SK-N-SH (cell line): ENCODE data around the gene PCNA. TPM values are rescaled to one million over a fixed set of nuclear protein-coding genes. Genes with fewer than 3 reads are reported as not detected.
"Not testable (repeated sequence)": the region's sequence is repeated elsewhere in the genome, so short reads cannot be mapped to it uniquely, and the experiment has no call there.

ENCODE experiments used
- CTCF ChIA-PET: fragments of 300-600, 350-600 bp; formaldehyde crosslinking; extraction: SDS; loops from one replicate; lab custom pipeline; 2021; lab: Yijun Ruan, JAX
- POLR2A ChIA-PET: fragments of 350-600 bp; sonication (Branson Sonifier 250); formaldehyde crosslinking; extraction: SDS; loops from one replicate; lab custom pipeline; 2020; ENCODE audit warnings: antibody characterized with exemption, inconsistent platforms; lab: Yijun Ruan, JAX
- DNase-seq: peaks from one replicate; pipeline ENCODE4 v3.0.0; 2012
- H2AFZ ChIP-seq: fragments of 200-600 bp; sonication (generic); 2 replicates; pipeline ENCODE4 v1.8.1; 2016; ENCODE audit warnings: antibody characterized with exemption, mild to moderate bottlenecking, low read depth
- H3F3A ChIP-seq: fragments of 200-600 bp; sonication (generic); replicated peaks from 2 replicates; pipeline ENCODE3; 2016; ENCODE audit warnings: antibody characterized with exemption, mild to moderate bottlenecking; ENCODE audit not compliant: insufficient read depth
- H3K27ac ChIP-seq, 2 experiments: fragments of 200-500 bp in 1 of 2; fragments of 200-600 bp in 1 of 2; sonication (Bioruptor generic) in 1 of 2; sonication (generic), shearing (Covaris generic) in 1 of 2; 2 replicates each; pipeline versions ENCODE4 v1.5.1 to v1.6.1; 2014 to 2016; ENCODE audit warnings: low read depth in 2 of 2, inconsistent platforms in 1 of 2, low read length in 1 of 2, mild to moderate bottlenecking in 1 of 2, mixed read lengths in 1 of 2
- H3K27me3 ChIP-seq: fragments of 200-600 bp; sonication (generic), shearing (Covaris generic); 2 replicates; pipeline ENCODE4 v1.6.1; 2016; ENCODE audit warnings: mixed run types; ENCODE audit not compliant: insufficient read depth
- H3K36me3 ChIP-seq, 2 experiments: fragments of 200-500 bp in 1 of 2; fragments of 200-600 bp in 1 of 2; sonication (Bioruptor generic) in 1 of 2; sonication (generic) in 1 of 2; replicated peaks in 1 of 2; 2 replicates each; pipeline versions ENCODE3 to v1.5.1; 2014 to 2016; ENCODE audit warnings: low read length in 1 of 2, mild to moderate bottlenecking in 1 of 2; ENCODE audit not compliant: insufficient read depth in 2 of 2, control insufficient read depth in 1 of 2
- H3K4me1 ChIP-seq, 2 experiments: fragments of 200-500 bp in 1 of 2; fragments of 200-600 bp in 1 of 2; sonication (Bioruptor generic) in 1 of 2; sonication (generic), shearing (Covaris generic) in 1 of 2; 2 replicates each; pipeline versions ENCODE4 v1.5.1 to v1.6.1; 2014 to 2016; ENCODE audit warnings: low read depth in 1 of 2, low read length in 1 of 2, mixed run types in 1 of 2; ENCODE audit not compliant: insufficient read depth in 2 of 2, control insufficient read depth in 1 of 2
- H3K4me2 ChIP-seq: fragments of 200-600 bp; sonication (generic), shearing (Covaris generic); 2 replicates; pipeline ENCODE4 v1.6.1; 2017; ENCODE audit warnings: mixed run types
- H3K4me3 ChIP-seq, 2 experiments: fragments of 200-500 bp in 1 of 2; fragments of 200-600 bp in 1 of 2; sonication (Bioruptor generic) in 1 of 2; sonication (generic), shearing (Covaris generic) in 1 of 2; 2 replicates each; pipeline versions ENCODE4 v1.5.1 to v1.8.1; 2014 to 2016; ENCODE audit warnings: low read depth in 2 of 2, inconsistent platforms in 1 of 2, low read length in 1 of 2, mild to moderate bottlenecking in 1 of 2, mixed read lengths in 1 of 2, moderate library complexity in 1 of 2
- H3K79me2 ChIP-seq: fragments of 200-600 bp; sonication (generic); 2 replicates; pipeline ENCODE4 v1.8.1; 2017; ENCODE audit warnings: mild to moderate bottlenecking; ENCODE audit not compliant: insufficient read depth
- H3K9ac ChIP-seq: fragments of 200-600 bp; sonication (generic); 2 replicates; pipeline ENCODE4 v1.6.1; 2017; ENCODE audit warnings: mixed run types
- H3K9me2 ChIP-seq: fragments of 200-600 bp; sonication (generic); 2 replicates; pipeline ENCODE4 v1.6.1; 2017; ENCODE audit warnings: mixed run types
- H3K9me3 ChIP-seq: fragments of 200-600 bp; sonication (generic); 2 replicates; pipeline ENCODE4 v1.6.1; 2017; ENCODE audit warnings: mixed run types, mild to moderate bottlenecking, moderate library complexity
- H4K20me1 ChIP-seq: fragments of 200-600 bp; sonication (generic); 2 replicates; pipeline ENCODE4 v1.6.1; 2017; ENCODE audit warnings: mild to moderate bottlenecking, mixed run types; ENCODE audit not compliant: insufficient read depth
- CHD2 ChIP-seq: fragments of 150-350 bp; IDR thresholded peaks from 2 replicates; pipeline ENCODE4 v1.6.1; 2018; ENCODE audit warnings: low read length; ENCODE audit not compliant: partially characterized antibody
- ELF1 ChIP-seq: IDR thresholded peaks from 2 replicates; pipeline ENCODE4 v1.4.0; 2012
- EP300 ChIP-seq, 2 experiments: IDR thresholded peaks; 2 replicates each; pipeline versions ENCODE4 v1.4.0 to v1.6.1; 2012; ENCODE audit warnings: borderline replicate concordance in 1 of 2, low read depth in 1 of 2, low read length in 1 of 2
- FOSL2 ChIP-seq: IDR thresholded peaks from 2 replicates; pipeline ENCODE4 v1.4.0; 2012; ENCODE audit warnings: low read depth, mild to moderate bottlenecking, moderate library complexity, borderline replicate concordance
- FOXJ3 ChIP-seq: sonication (generic); formaldehyde crosslinking; IDR thresholded peaks from 2 replicates; pipeline ENCODE4 v1.5.1; 2020; ENCODE audit warnings: mild to moderate bottlenecking, missing genetic modification reagents
- GABPA ChIP-seq: IDR thresholded peaks from 2 replicates; pipeline ENCODE4 v1.4.0; 2012; ENCODE audit warnings: low read depth, mild to moderate bottlenecking
- MXI1 ChIP-seq: IDR thresholded peaks from 2 replicates; pipeline ENCODE4 v1.6.1; 2012; ENCODE audit warnings: mild to moderate bottlenecking, low read depth, low read length, improper control_type of control experiment
- POLR2AphosphoS5 ChIP-seq: IDR thresholded peaks from 2 replicates; pipeline ENCODE4 v1.6.1; 2012; ENCODE audit warnings: low read depth, low read length
- RAD21 ChIP-seq: IDR thresholded peaks from 2 replicates; pipeline ENCODE4 v1.6.1; 2012; ENCODE audit warnings: mild to moderate bottlenecking, low read length
- RCOR1 ChIP-seq: fragments of 150-350 bp; IDR thresholded peaks from 2 replicates; pipeline ENCODE4 v1.6.1; 2017; ENCODE audit warnings: antibody characterized with exemption, low read length
- RFX5 ChIP-seq: IDR thresholded peaks from 2 replicates; pipeline ENCODE4 v1.6.1; 2012; ENCODE audit warnings: mild to moderate bottlenecking, improper control_type of control experiment, low read length
- RXRA ChIP-seq: IDR thresholded peaks from 2 replicates; pipeline ENCODE4 v1.4.0; 2012; ENCODE audit warnings: low read depth, mild to moderate bottlenecking, borderline replicate concordance
- SMC3 ChIP-seq: IDR thresholded peaks from 2 replicates; pipeline ENCODE4 v1.6.1; 2012; ENCODE audit warnings: low read depth, low read length, improper control_type of control experiment
- TCF12 ChIP-seq: IDR thresholded peaks from 2 replicates; pipeline ENCODE4 v1.4.0; 2012
- WGBS: methylation state at CpG from one replicate; pipeline ENCODE4 v1.1.6; 2017; ENCODE audit warnings: low lambda C conversion rate; 5-methylcytosine and 5-hydroxymethylcytosine counted together
- polyA plus RNA-seq, 3 experiments: library from polyadenylated mRNA; depleted of rRNA; stranded (reverse); fragments of >200 nt; gene quantifications; 2 replicates each; pipeline ENCODE4 v1.2.3, GENCODE V29; 2012
- TF ChIP-seq, protein P1 (sequence below): IDR thresholded peaks from 2 replicates; pipeline ENCODE4; 2012
- TF ChIP-seq, protein P2 (sequence below): IDR thresholded peaks from 2 replicates; pipeline ENCODE4 v1.4.0; 2012; ENCODE audit warnings: low read depth

The PCNA gene
- polyA plus RNA-seq, 1 of the 3 experiments (the other 2 are of a cell fraction): 185 TPM

DNA sequence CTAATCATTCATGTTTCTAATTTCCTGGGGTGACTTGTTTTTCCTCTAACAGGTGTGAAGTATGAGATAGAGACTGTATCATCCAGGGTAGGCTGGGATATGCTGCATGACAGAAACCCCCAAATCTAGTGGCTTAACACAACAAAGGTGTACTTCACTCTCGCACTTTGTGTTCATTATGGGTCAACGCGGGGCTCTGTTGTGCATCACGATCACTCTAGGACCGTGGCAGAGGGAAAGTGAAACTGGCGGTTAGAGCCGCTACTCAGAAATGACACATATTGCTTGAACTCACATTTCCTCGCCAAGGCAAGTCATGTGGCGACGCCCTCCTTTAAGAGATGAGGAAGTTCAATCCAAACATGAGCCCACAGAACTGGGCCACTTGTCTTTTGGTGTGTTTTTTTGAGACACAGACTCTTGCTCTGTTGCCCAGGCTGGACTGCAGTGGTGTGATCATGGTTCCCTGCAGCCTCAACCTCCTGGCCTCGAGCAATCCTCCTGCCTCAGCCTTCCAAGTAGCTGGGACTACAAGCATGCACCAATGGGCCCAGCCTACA, 41.3 kb downstream of the PCNA start:
- H3K27ac ChIP-seq: no peak overlapping the region
- H3K9me3 ChIP-seq: no peaks in the 10 kb centered on the region
- no peaks in the 10 kb centered on the region for H3F3A ChIP-seq
- no peak for DNase-seq
- ChIA-PET CTCF (no interaction called here), POLR2A (no interaction called here)
- H3K4me3 ChIP-seq: no peak overlapping the region
- H4K20me1 ChIP-seq: no peaks in the 10 kb centered on the region
- H3K79me2 ChIP-seq: no peaks in the 10 kb centered on the region
- H3K9me2 ChIP-seq: no peaks in the 10 kb centered on the region
- no peaks in the 10 kb centered on the region; a peak in 1 of 4 replicates for H3K4me1 ChIP-seq
- H3K9ac ChIP-seq: no peak overlapping the region
- WGBS: 83% methylated on average over 11 of the region's 11 CpGs
- H3K27me3 ChIP-seq: no peaks in the 10 kb centered on the region
- H3K36me3 ChIP-seq: no peaks in the 10 kb centered on the region
- TF ChIP-seq FOXJ3 (CRISPR knock-in tag) (no peak), TCF12 (no peak), RCOR1 (no peak), FOSL2 (no peak)
- TF ChIP-seq, protein P1, sequence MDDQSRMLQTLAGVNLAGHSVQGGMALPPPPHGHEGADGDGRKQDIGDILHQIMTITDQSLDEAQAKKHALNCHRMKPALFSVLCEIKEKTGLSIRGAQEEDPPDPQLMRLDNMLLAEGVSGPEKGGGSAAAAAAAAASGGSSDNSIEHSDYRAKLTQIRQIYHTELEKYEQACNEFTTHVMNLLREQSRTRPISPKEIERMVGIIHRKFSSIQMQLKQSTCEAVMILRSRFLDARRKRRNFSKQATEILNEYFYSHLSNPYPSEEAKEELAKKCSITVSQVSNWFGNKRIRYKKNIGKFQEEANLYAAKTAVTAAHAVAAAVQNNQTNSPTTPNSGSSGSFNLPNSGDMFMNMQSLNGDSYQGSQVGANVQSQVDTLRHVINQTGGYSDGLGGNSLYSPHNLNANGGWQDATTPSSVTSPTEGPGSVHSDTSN: no peak
- no peak overlapping the region for H3K4me2 ChIP-seq
- H2AFZ ChIP-seq: no peak overlapping the region

DNA sequence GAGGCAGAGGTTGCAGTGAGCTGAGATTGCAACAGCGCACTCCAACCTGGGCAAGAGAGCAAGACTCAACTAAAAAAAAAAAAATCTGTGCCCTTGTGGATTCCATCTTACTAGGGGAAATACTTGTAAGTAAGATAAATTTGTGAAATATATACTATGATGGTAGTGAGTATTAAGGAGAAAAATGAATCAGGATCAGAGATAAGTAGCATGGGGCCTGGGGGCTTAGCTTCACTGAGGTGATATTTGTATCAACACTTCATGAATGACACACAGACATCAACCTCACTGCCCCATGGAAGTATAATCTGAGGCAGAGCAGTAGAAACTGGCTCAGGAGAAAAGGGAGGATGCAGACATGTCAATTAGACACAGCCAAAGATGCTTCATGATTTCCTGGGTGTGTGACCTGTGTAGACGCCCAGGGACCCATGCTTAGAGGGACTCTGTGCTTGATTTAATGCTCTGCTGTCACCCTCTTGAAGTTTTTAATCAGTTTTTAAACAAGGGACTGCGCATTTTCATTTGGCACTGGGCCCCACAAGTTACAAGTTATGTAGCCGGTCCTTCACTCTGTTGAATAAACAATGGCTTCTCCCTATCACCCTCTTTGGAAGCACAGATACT, 41.9 kb downstream of the PCNA start:
- no peaks in the 10 kb centered on the region; a peak in 1 of 4 replicates for H3K4me1 ChIP-seq
- no peak overlapping the region for H3K4me2 ChIP-seq
- DNase-seq: no peak
- no peak overlapping the region for H3K27ac ChIP-seq
- no peaks in the 10 kb centered on the region for H3K9me2 ChIP-seq
- no peaks in the 10 kb centered on the region for H3F3A ChIP-seq
- TF ChIP-seq POLR2AphosphoS5: no peak
- TF ChIP-seq, protein P1: no peak
- TF ChIP-seq CHD2: no peak
- TF ChIP-seq RAD21: no peak
- no peak for TF ChIP-seq SMC3
- no peak for TF ChIP-seq RCOR1
- TF ChIP-seq GABPA: no peak
- TF ChIP-seq RFX5: no peak
- no peak for TF ChIP-seq RXRA
- TF ChIP-seq, protein P2, sequence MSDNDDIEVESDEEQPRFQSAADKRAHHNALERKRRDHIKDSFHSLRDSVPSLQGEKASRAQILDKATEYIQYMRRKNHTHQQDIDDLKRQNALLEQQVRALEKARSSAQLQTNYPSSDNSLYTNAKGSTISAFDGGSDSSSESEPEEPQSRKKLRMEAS: no peak
- TF ChIP-seq FOSL2: no peak
- TF ChIP-seq TCF12: no peak
- TF ChIP-seq ELF1: no peak
- TF ChIP-seq EP300 (IDR thresholded peaks at IDR 0.05; ENCODE audit: borderline replicate concordance in 1 of 2, low read depth in 1 of 2, low read length in 1 of 2): no peak
- no peak for TF ChIP-seq MXI1
- TF ChIP-seq, all 33 proteins: peak for 0
- Histone ChIP-seq H3K9me3 (no peaks in the 10 kb centered on the region), H4K20me1 (no peaks in the 10 kb centered on the region), H3K36me3 (no peaks in the 10 kb centered on the region), H3K27me3 (no peaks in the 10 kb centered on the region), H2AFZ (no peak overlapping the region), H3K79me2 (no peaks in the 10 kb centered on the region), H3K9ac (no peak overlapping the region), H3K4me3 (no peak overlapping the region)
- POLR2A ChIA-PET: no interaction called here
- 80% methylated on average over 4 of the region's 4 CpGs for WGBS
- CTCF ChIA-PET: interaction anchor here (1.3 kb wide), 1 partner anchor 23 kb away, joined by 4 read pairs; no protein-coding TSS in a partner anchor

DNA sequence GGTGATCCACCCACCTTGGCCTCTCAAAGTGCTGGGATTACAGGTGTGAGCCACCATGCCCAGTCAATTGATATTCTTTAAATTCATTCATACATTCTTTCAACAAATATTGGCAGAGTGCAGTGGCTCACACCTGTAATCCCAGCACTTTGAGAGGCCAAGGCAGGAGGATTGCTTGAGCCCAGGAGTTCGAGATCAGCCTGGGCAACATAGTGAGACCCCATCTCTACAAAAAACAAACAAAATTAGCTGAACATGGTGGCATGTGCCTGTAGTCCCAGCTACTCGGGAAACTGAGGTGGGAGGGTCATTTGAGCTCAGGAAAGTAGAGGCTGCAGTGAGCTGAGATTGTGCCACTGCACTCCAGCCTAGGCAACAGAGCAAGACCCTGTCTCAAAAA, 42.8 kb downstream of the PCNA start:
- DNase-seq, H3K4me3 ChIP-seq, H4K20me1 ChIP-seq, H3K9me2 ChIP-seq, H3K27me3 ChIP-seq, H3K79me2 ChIP-seq, H3K4me2 ChIP-seq, H3F3A ChIP-seq, H3K9me3 ChIP-seq, H3K4me1 ChIP-seq, H3K9ac ChIP-seq, H3K36me3 ChIP-seq, H2AFZ ChIP-seq, H3K27ac ChIP-seq, POLR2A ChIA-PET: not testable (repeated sequence)
- 57% methylated on average over 2 of the region's 2 CpGs for WGBS
- CTCF ChIA-PET: interaction anchor here (1.3 kb wide), 1 partner anchor 24 kb away, joined by 4 read pairs; no protein-coding TSS in a partner anchor
